ENCODE data around the gene ST3GAL2.
"Not testable (repeated sequence)": the region's sequence is repeated elsewhere in the genome, so short reads cannot be mapped to it uniquely, and the experiment has no call there.

ST3GAL2 gene

DNA sequence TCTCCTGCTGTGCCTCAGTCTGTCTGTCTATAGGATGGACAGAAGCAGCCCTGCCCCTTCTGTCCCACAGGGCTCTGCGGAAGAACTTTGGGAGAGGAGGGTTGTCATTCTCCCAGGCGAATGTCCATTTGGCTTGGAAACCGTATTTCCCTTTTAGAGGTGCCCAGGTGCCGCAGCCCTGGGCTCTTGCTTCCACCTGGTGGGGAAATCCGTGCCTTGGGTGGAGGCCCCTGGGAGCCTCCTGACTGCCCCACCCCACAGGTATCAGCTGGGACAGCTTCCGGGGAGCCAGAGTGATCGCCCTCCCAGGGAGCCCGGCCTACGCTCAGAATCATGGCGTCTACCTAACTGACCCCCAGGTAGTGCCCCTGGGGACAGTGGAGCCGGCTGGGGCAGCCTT is 28.2 kb upstream of the ST3GAL2 start:
- no peak for DNase-seq

DNA sequence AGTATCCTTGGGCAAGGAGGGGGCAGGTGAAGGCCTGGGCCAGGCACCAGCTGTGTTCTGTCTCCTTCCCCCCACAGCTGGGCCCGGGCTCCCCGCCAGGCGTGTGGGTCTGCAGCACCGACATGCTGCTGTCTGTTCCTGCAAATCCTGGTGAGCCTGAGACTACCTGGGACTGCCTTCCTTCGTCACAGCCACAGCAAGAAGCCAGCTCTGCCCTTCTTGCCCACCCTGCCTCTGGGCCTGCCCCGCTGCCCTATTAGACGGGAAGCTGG is 27.8 kb upstream of the ST3GAL2 start:
- no peak for DNase-seq

DNA sequence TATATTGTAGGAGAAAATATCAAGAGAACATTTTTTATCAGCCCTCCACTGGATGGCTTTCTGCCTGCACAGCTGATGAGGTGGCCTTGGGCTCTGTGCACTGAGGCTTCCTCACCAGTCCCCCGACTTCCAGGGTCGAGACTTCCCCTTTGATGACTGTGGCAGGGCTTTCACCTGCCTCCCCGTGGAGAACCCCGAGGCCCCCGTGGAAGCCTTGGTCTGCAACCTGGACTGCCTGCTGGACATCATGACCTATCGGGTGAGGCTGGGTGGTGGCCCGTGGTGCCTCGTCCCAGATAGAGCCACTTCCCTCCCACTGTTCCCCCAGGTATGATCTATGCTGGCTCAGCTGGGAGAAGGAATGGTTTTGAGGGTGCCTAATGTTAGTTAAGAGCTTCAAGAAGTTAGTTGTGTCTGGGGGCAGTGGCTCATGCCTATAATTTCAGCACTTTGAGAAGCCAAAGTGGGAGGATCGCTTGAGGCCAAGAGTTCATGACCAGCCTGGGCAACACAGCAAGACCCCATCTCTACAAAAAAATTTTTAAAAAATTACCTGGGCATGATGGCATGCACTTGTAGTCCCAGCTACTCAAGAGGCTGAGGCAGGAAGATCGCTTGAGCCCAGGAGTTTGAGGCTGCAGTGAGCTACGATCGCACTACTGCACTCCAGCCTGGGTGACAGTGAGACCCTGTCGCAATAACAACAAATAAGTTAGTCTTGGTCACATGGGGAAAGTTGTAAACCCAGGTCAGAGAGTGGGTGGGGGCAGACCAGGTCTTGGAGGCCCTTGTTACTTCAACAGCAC is 27.3 kb upstream of the ST3GAL2 start:
- no peak for DNase-seq

DNA sequence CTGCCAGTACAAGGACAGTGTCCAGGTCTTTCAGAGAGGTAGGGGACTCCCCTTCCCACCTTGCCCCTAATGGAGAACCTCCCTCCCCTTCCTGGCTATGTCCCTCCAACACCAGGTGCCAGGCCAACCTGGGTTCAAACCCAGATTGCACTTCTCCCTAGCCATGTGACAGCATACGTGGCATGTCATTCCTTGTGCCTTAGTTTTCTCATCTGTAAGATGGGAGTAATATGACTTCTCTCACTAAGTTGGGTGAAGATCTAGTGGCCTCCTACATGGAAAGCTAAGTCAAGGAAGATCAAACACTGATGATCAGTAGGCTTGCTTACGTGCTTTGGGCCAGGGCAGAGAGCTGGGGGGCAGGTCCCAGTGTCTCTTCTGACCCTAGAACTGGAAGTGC is 24.3 kb upstream of the ST3GAL2 start:
- DNase-seq: no peak

DNA sequence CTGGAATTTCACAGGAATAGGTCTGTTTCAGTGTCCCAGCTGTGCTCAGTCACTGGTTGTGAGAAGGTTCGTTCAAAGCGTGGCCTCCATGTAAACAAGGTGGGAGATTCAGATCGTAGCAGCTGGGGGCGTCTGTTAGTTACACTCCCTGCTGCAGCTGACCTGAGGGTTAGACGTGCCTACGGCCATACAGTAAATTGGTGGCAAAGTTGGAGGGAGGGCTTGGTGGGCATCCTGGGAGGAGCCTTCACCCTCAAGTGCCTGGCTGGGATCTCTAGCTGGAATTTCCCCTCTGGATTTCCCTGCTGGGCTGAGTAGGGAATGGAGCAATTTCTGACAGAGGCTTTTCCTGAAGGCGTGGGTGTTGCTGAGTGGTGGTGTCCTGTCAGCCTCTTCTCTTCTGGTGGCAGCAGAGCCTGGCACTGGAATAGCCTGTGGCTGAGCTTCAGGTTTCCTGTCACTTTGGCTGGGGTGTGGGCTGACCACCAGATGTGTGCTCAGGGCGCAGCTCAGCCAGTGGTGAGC is 21.9 kb upstream of the ST3GAL2 start:
- DNase-seq: no peak

DNA sequence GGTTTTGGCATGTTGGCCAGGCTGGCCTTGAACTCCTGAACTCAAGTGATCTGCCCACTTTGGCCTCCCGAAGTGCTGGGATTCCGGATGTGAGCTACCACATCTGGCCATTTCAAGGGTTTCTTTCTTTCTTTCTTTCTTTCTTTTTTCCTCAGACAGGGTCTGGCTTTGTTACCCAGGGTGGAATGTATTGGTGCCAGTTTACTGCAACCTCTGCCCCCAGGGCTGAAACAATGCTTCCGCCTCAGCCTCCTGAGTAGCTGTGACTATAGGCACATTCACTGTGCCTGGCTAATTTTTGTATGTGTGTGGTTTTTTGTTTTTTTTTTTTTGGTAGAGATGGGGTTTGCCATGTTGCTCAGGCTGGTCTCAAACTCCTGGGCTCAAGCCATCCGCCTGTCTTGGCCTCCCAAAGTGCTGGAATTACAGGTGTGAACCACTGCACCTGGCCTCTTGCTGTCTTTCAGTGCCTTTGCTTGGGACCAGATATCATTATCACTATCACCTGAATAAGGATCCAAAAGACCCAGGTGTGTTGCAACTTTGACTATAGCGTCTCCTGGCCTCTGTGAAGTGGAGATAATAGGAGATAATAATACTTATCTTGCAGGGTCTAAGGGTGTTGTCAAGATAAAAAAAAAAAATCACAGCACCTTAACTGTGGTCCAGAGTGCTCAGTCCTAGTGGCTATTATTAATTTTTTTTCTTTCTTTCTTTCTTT is 18.7 kb upstream of the ST3GAL2 start:
- no peak for DNase-seq

DNA sequence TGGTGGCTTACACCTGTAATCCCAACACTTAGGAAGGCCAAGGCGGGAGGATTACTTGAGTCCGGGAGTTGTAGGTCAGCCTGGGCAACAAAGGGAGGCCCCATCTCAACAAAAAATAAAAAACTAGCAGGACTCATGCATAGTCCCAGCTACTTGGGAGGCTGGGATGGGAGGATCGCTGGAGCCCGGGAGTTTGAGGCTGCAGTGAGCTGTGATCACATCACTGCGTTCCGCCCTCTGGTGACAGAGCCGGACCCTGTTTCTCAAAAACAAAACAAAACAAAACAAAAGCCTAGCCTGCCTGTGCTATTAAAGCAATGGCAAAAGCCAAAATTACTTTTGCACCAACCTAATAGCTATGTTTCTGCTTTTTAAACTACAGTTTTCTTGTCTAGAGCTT is 17.0 kb upstream of the ST3GAL2 start:
- DNase-seq: no peak

DNA sequence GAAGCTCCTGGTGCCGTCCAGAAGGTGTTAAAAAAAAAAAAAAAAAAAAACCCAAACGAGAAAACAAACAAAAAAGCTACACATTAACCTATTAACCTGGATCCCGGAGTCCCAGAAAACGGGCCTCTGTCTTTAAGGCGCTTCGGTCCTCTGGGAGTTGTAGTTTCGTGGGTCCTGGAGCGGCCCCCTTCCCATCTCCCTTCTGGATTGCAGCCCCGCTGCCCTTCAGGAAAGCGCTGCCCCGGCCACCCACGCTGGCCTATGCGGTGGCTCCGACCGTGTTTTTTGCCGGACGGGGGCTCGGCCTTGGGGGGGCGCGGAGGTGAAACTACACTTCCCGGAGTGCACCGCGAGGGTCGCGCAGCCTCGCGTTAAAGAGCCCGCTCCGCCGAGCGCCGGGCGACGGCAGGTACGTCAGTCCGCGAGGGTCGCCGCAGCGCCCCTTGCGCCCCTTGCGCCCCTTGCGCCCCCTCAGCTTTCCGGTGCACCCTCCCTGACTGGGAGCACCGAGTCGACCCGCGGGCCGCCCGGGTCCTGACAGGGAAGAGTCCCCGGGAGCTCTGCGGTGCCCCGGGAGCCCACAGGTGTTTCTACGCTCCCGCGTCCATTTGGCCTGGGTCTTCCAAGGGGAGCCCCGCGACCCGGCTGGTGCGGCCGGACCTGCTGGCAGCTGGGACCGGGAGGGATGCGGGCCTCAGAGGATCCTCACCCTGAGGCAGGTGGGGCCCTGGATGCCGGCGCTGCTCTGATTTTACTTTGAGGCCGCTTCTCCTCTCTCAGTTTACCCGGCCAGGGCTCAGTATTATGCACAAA is 15.5 kb upstream of the ST3GAL2 start, which contains the start of gene FCSK:
Gene FCSK, plus strand, starts transcription at position 374 of the 813 bp plus-strand sequence. CDS start 8,596 bp downstream, outside the sequence.
- DNase-seq: peak; percentile 7

DNA sequence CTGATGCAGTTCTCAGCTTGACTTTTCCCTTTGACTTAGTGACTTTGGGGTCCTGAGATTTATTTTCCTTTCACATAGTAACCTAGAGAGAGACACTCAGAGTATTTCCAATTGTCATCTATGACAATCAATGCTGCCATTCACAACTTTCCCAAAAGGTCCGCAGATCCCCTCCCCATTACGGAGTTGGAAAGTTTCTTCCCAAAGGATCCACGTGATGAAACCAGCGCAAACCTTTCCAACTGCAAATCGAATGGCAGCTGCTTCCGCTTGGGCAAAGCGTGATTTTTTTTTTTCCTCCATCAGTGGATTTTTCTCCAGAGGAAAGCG is 15.0 kb upstream of the ST3GAL2 start:
- no peak for DNase-seq

DNA sequence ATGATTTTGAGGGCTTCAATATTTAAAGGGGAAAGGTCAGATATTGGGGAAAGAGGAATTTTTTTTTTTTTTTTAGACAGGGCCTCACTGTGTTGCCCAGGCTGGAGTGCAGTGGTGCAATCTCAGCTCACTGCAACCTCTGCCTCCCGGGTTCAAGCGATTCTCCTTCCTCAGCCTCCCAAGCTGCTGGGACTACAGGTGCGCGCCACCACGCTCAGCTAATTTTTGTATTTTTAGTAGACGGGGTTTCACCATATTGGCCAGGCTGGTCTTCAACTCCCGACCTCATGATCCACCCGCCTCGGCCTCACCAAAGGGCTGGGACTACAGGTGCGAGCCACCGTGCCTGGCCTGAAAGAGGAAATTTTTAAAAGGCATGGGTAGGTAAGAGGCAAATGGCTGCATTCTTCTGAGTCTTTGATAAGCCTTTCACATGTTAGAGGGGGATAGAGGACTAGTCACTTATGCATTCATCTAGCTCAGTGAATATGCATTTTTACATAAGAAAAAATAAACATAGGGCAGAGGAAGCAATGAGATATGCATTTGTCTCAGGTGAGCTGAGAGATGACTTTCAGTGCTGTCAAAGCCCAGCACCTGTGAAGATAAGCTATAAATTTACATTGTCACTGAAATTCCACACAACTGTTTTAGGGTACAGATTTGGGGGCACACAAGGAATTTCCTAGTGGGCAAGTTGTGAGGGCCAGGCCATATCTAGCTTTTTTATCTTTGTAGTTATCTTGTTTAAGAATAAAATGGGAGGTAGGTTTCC is 14.4 kb upstream of the ST3GAL2 start:
- DNase-seq: no peak

DNA sequence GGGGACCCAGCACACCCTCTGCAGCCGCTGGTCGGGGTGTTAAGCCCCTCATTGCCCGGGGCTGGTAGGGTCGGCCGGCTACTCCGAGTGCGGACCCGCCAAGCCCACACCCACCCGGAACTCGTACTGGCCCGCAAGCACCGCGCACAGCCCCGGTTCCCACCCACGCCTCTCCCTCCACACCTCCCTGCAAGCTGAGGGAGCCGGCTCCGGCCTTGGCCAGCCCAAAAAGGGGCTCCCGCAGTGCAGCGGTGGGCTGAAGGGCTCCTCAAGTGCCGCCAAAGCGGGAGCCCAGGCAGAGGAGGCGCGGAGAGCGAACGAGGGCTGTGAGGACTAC is 12.1 kb upstream of the ST3GAL2 start:
- DNase-seq: not testable (repeated sequence)

DNA sequence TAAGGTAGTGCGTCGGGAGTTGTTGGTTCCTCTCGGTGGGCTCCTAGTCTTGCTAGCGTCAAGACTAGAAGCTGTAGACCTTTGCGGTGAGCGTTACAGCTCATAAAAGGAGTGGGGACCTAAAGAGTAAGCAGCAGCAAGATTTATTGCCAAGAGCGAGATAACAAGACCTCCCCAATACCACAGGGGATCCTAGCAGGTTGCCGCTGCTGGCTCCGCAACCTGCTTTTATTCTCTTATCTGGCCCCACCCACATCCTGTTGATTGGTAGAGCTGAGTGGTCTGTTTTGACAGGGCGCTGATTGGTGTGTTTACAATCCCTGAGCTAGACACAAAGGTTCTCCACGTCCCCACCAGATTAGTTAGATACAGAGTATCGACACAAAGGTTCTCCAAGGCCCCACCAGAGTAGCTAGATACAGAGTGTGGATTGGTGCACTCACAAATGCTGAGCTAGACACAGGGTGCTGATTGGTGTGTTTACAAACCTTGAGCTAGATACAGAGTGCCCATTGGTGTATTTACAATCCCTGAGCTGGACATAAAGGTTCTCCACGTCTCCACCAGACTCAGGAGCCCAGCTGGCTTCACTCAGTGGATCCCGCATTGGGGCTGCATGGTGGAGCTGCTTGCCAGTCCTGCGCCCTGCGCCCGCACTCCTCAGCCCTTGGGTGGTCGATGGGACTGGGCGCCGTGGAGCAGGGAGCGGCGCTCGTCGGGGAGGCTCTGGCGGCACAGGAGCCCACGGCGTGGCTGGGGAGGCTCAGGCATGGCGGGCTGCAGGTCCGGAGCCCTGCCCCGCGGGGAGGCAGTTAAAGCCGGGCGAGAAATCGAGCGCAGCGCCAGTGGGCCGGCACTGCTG is 11.5 kb upstream of the ST3GAL2 start:
- not testable (repeated sequence) for DNase-seq

DNA sequence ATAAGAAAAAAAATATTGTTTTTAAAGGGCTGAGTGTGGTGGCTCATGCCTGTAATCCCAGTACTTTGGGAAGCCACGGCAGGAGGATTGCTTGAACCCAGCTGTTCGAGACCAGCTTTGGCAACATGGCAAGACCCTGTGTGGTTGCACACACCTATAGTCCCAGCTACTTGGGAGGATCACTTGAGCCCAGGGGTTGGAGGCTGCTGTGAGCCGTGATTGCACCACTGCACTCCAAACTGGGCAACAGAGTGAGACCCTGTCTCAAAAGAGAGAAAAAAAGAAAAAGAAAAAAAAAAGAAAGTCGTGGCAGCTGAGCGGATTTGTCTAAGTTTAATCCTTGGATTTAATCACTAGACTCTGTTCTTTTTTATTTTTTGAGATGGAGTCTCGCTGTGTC is 9.2 kb upstream of the ST3GAL2 start:
- DNase-seq: no peak

DNA sequence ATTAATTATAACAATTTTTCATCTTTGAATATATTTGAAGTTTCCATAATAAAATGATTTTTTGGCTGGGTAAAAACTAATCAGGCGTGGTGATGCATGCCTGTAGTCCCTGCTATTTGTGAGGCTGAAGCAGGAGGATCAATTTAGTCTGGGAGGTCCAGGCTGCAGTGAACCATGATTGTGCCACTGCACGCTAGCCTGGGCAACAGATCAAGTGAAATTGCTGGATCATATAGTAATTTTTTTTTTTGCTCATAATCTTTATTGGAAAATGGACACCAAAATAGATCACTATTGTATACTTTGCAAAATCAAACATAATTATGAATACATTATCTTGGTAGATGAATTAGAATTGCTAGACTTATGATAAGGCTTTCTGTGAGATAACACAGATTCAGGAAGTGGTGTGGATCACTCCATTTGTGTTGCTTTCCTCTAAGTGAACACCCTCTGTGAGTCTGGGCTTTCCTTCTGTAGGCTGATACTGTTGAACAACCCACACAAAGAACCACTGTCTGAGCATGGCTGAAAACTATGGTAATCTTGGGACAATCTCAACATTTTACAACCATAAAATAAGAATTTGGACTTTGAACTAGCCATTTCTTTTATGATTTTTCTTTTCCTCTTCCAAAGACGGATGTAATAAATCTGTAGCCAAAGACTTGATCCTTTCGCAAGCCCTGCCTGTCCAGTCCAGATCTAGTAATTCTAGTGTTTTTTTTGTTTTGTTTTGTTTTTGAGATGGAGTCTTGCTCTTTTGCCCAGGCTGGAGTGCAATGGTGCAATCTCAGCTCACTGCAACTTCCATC is 5.6 kb upstream of the ST3GAL2 start:
- no peak for DNase-seq

DNA sequence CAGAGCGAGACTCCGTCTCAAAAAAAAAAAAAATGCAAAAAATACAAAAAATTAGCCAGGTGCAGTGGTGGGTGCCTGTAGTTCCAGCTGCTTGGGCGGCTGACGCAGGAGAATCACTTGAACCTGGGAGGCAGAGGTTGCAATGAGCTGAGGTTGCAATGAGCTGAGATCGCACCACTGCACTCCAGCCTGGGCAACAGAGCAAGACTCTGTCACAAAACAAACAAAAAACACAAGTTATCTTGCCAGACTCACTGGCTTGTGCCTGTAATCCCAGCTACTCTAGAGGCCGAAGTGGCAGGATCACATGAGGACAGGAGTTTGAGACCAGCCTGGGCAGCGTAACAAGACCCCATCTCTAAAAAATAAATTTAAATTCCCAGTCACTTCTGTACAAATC is 3.4 kb upstream of the ST3GAL2 start:
- DNase-seq: no peak

DNA sequence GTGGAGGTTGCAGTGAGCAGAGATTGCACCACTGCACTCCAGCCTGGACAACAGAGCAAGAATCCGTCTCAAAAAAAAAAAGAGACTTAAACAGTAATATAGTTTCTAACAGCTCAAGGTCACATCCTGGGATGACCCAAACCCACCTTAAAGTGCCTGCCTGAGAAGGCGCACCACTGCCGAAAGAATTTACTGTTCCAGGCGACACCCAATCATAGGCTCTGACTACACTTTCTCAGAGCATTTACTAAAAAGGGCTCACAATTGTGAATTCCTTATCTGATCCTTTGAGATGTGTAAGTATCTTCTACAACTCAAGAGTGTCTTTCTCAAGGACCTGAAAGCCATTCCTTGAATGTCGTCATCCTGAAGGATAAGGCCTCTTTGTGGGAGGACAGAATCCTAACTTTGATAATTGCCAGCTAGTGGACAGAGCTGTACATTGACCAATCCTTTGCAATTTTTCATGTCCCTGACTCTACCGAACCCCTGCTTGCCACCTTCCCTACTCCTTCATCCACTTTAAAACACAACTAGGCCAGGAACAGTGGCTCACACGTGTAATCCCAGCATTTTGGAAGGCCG is 2.6 kb upstream of the ST3GAL2 start:
- DNase-seq: no peak

DNA sequence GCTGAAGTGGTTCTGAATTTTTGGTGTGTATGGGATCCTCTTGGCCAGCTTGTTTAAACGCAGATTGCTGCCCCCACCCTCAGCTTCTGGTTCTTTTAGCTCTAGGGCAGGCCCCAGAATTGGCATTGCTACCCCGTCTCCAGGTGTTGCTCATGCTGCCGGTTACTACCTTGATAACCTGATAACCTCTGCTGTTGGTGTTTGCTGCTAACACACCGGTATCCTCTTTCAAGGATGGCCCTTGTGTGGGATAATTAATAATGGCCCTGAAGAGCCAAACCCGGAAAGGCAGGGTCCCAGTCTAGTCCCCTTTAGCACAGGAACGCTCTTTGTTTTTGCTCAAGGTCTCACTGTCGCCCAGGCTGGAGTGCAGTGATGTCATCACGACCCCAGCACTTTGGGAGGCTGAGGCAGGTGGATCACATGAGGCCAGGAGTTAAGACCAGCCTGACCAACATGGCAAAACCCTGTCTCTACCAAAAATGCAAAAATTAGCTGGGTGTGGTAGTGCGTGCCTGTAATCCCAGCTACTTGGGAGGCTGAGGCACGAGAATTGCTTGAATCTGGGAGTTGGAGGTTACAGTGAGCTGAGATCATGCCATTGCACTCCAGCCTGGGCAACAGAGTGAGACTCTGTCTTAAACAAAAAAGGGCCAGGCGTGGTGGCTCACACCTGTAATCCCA is 1.3 kb upstream of the ST3GAL2 start:
- DNase-seq: no peak

DNA sequence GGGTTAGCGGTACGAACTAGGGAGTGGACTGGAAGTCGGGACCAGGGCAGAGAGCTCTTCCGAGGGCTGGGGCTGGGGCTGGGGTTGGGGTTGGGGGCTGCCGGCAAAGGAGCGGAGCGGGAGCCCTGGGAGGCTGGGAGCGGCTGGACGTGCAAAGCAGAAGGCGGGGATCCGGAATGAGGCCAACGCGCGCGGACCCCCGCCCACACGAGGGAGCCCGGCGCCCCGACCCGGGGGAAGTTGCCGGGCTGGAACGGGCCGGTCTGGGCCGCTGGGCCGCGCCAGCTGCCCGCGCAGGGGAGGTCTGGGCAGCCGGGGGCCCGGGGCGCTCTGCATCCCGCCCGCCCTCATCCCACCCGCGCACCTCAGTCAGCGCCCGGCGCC is 323 bp downstream of the ST3GAL2 start:
- DNase-seq: no peak

DNA sequence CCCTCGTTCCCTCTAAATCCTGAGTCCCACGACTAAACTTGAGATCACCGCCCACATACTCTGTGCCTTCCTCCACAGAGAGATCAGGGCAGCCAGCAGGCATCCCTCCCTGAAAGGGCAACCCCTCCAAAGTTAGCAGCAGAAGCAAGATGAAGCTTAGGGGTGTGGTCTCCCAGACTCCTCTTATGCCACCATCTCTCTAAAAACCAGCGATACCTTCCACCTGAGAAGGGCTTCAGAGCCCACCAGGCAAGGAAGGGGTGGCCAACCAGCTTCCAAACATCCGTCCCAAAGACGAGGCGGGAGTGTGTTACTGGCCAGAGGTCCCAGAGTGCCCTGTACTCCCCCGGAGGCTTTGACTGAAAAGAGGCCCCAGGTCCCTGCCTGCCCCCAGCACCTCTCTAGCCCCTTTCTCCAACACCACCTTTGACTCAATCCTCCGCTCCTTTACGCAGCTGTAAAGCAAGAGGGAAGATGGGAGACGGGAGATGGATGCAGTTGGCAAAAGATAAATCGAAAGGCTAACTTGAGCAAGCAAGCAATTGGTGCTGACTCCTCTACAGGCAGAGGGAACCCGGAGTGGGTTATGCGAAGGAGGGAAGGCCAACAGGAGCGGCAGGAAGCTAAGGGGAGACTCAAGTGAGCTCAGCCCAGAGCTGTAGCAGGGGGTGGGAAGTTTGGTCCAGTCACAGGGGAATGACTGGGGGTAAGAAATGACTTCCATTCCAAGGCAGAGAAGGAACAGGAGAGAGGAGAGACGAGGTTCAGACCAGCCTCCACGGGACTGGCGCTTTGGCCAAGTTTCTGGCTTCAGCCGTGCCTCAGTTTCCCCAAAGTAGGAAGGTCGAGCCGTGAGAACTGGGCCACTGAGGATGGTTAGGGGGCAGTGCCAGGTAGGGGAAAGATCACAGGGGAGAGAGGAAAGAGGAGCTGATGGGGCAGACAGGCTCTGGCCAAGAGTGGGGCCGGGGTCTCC is 1.0 kb downstream of the ST3GAL2 start:
- DNase-seq: no peak
